Astrocyte (in vitro differentiated cells and primary cell): ENCODE measurements around the gene PIK3R1. TPM values are rescaled to one million over a fixed set of nuclear protein-coding genes. Genes with fewer than 3 reads are reported as not detected.

ENCODE experiments used
- DNase-seq: peaks from one replicate; pipeline ENCODE4 v3.0.0-alpha.2; 2010; ENCODE audit warnings: low read depth
- FAIRE-seq: peaks from 2 replicates; lab custom pipeline; 2011; peaks lifted over from hg19 to GRCh38; lab: Jason Lieb, UNC
- H2AFZ ChIP-seq: 2 replicates; pipeline ENCODE4 v1.6.0; 2012; ENCODE audit warnings: low read depth, low read length, inconsistent platforms
- H3K27ac ChIP-seq: 2 replicates; pipeline ENCODE4 v1.5.1; 2011; ENCODE audit warnings: low read depth, low read length, inconsistent platforms
- H3K27me3 ChIP-seq: 2 replicates; pipeline ENCODE4 v1.6.0; 2011; ENCODE audit warnings: low read length, inconsistent platforms; ENCODE audit not compliant: insufficient read depth
- H3K36me3 ChIP-seq: 2 replicates; pipeline ENCODE4 v1.5.1; 2011; ENCODE audit warnings: low read length, inconsistent platforms; ENCODE audit not compliant: insufficient read depth
- H3K4me1 ChIP-seq: 2 replicates; pipeline ENCODE4 v1.5.1; 2011; ENCODE audit warnings: low read length, inconsistent platforms; ENCODE audit not compliant: insufficient read depth
- H3K4me2 ChIP-seq: 2 replicates; pipeline ENCODE4 v1.6.0; 2012; ENCODE audit warnings: low read length, inconsistent platforms
- H3K4me3 ChIP-seq: 2 replicates; pipeline ENCODE4 v1.5.1; 2011; ENCODE audit warnings: low read depth, mild to moderate bottlenecking, low read length, inconsistent platforms; ENCODE audit not compliant: insufficient read depth
- H3K79me2 ChIP-seq: 2 replicates; pipeline ENCODE4 v1.6.0; 2012; ENCODE audit warnings: mild to moderate bottlenecking, low read length, inconsistent platforms; ENCODE audit not compliant: insufficient read depth
- H3K9ac ChIP-seq: 2 replicates; pipeline ENCODE4 v1.6.0; 2012; ENCODE audit warnings: mild to moderate bottlenecking, low read length, inconsistent platforms
- H3K9me3 ChIP-seq: 2 replicates; pipeline ENCODE4 v1.5.1; 2012; ENCODE audit warnings: low read depth, mild to moderate bottlenecking, low read length, inconsistent platforms; ENCODE audit not compliant: insufficient read depth
- H4K20me1 ChIP-seq: 2 replicates; pipeline ENCODE4 v1.6.0; 2012; ENCODE audit warnings: low read length, inconsistent platforms; ENCODE audit not compliant: insufficient read depth
- H3K27ac Mint-ChIP-seq: one replicate; pipeline ENCODE4 v1.8.0; 2021; ENCODE audit warnings: mild to moderate bottlenecking, mixed read lengths; ENCODE audit not compliant: unreplicated experiment
- H3K27me3 Mint-ChIP-seq: one replicate; pipeline ENCODE4 v1.8.0; 2021; ENCODE audit warnings: low read depth, mixed read lengths; ENCODE audit not compliant: unreplicated experiment
- H3K36me3 Mint-ChIP-seq: one replicate; pipeline ENCODE4 v1.8.0; 2021; ENCODE audit warnings: low read depth, mixed read lengths; ENCODE audit not compliant: unreplicated experiment
- H3K4me1 Mint-ChIP-seq: one replicate; pipeline ENCODE4 v1.8.0; 2021; ENCODE audit warnings: low read depth, mixed read lengths; ENCODE audit not compliant: unreplicated experiment
- H3K4me3 Mint-ChIP-seq: one replicate; pipeline ENCODE4 v1.8.0; 2021; ENCODE audit warnings: mild to moderate bottlenecking, moderate library complexity, mixed read lengths; ENCODE audit not compliant: unreplicated experiment
- H3K9me3 Mint-ChIP-seq: one replicate; pipeline ENCODE4 v1.8.0; 2021; ENCODE audit warnings: mild to moderate bottlenecking, mixed read lengths; ENCODE audit not compliant: unreplicated experiment
- EZH2 ChIP-seq: IDR thresholded peaks from 2 replicates; pipeline ENCODE4 v1.6.1; 2012; ENCODE audit warnings: mild to moderate bottlenecking, low read length, inconsistent platforms; ENCODE audit not compliant: insufficient read depth
- total RNA-seq: library from RNA; stranded (reverse); gene quantifications from 2 replicates; pipeline ENCODE4 v1.2.1, GENCODE V29; 2021
- TF ChIP-seq, protein P1 (sequence below): IDR thresholded peaks from 2 replicates; pipeline ENCODE4 v1.5.1; 2011; ENCODE audit warnings: low read depth, mild to moderate bottlenecking, inconsistent platforms, low read length, moderate library complexity; ENCODE audit not compliant: insufficient read depth

Gene PIK3R1
- total RNA-seq, 1 donor from 2014 or later: 25.7 TPM

DNA sequence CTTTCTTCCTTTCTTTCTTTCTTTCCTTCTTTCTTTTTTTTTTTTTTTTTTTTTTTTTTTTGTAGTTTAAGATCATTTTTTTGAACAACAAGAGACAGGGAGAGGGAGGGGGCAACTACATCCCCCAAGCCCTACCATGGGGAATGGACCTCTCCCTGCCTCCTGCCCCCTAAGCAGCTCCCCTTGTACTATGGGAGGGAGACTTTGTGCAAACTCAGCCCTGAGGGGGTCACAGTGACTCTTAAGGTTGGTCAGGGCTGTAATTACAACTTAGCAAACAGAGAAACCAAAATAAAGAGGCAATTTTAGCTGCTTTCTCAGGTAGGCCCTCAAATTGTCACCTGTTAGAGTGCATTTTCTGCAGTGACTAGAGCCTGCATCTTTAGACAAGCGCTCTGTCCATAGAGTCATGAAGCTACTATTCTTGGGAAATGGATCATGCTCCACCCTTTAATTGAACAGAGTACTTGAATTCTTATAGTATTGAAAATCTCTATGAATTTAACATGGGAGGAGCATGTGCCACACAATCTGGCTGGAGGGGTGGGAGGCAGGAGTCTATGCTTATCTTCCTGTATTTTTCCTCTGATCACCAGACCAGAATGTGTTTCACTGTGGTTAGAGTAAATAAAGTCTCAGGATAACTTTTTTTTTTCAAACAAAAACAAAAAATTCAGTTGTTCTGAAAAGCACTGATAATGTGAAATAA, 24.3 kb upstream of the PIK3R1 start:
- Mint-ChIP-seq H3K4me3 (no peak overlapping the region), H3K9me3 (no peaks in the 10 kb centered on the region), H3K27me3 (peaks cover 4% of the 10 kb centered on the region), H3K4me1 (peaks cover 17% of the 10 kb centered on the region), H3K27ac (no peak overlapping the region), H3K36me3 (no peaks in the 10 kb centered on the region)
- H3K27ac ChIP-seq: no peak overlapping the region
- no peak overlapping the region for H3K9ac ChIP-seq
- H3K79me2 ChIP-seq: no peaks in the 10 kb centered on the region
- no peaks in the 10 kb centered on the region for H3K9me3 ChIP-seq
- H3K4me3 ChIP-seq: no peak overlapping the region
- FAIRE-seq (no peak), DNase-seq (no peak)
- H4K20me1 ChIP-seq: no peaks in the 10 kb centered on the region
- no peak overlapping the region for H3K4me2 ChIP-seq
- H3K36me3 ChIP-seq: no peaks in the 10 kb centered on the region
- no peaks in the 10 kb centered on the region for H3K27me3 ChIP-seq
- H3K4me1 ChIP-seq: peaks cover 21% of the 10 kb centered on the region
- H2AFZ ChIP-seq: no peak overlapping the region
- TF ChIP-seq, protein P1, sequence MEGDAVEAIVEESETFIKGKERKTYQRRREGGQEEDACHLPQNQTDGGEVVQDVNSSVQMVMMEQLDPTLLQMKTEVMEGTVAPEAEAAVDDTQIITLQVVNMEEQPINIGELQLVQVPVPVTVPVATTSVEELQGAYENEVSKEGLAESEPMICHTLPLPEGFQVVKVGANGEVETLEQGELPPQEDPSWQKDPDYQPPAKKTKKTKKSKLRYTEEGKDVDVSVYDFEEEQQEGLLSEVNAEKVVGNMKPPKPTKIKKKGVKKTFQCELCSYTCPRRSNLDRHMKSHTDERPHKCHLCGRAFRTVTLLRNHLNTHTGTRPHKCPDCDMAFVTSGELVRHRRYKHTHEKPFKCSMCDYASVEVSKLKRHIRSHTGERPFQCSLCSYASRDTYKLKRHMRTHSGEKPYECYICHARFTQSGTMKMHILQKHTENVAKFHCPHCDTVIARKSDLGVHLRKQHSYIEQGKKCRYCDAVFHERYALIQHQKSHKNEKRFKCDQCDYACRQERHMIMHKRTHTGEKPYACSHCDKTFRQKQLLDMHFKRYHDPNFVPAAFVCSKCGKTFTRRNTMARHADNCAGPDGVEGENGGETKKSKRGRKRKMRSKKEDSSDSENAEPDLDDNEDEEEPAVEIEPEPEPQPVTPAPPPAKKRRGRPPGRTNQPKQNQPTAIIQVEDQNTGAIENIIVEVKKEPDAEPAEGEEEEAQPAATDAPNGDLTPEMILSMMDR: no peak
- no peak for TF ChIP-seq EZH2

DNA sequence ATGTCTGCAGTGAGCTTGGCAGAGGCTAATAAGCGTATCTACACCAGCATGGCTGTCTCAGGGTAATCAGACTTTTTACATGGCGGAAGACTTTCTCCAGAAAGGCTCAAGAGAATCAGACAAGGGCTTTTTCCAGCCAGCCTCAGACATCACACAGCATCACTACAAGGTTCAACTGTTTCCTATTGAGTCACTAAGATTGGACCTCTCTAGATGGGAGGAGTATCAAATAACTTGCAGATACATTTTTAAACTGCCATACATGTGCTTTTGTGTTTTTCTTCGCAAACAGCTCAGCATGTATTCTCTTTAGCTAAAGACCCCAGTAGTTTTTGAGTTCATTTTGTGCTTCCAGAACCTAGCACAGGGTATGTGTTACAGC, 22.9 kb upstream of the PIK3R1 start:
- H3K36me3 Mint-ChIP-seq: no peaks in the 10 kb centered on the region
- no peaks in the 10 kb centered on the region for H3K27me3 Mint-ChIP-seq
- no peak overlapping the region for H3K27ac Mint-ChIP-seq
- FAIRE-seq (no peak), DNase-seq (no peak)
- Histone ChIP-seq H3K4me2 (peak overlapping the region; percentile 21), H3K27me3 (no peaks in the 10 kb centered on the region), H4K20me1 (no peaks in the 10 kb centered on the region), H3K4me1 (peaks cover 14% of the 10 kb centered on the region), H3K9me3 (no peaks in the 10 kb centered on the region), H3K9ac (no peak overlapping the region), H3K27ac (peak overlapping the region; percentile 17), H3K36me3 (no peaks in the 10 kb centered on the region), H2AFZ (no peak overlapping the region), H3K4me3 (no peak overlapping the region), H3K79me2 (no peaks in the 10 kb centered on the region)
- H3K4me1 Mint-ChIP-seq: peaks cover 17% of the 10 kb centered on the region
- H3K9me3 Mint-ChIP-seq: no peaks in the 10 kb centered on the region
- H3K4me3 Mint-ChIP-seq: no peak overlapping the region
- TF ChIP-seq EZH2: no peak
- TF ChIP-seq, protein P1: no peak

DNA sequence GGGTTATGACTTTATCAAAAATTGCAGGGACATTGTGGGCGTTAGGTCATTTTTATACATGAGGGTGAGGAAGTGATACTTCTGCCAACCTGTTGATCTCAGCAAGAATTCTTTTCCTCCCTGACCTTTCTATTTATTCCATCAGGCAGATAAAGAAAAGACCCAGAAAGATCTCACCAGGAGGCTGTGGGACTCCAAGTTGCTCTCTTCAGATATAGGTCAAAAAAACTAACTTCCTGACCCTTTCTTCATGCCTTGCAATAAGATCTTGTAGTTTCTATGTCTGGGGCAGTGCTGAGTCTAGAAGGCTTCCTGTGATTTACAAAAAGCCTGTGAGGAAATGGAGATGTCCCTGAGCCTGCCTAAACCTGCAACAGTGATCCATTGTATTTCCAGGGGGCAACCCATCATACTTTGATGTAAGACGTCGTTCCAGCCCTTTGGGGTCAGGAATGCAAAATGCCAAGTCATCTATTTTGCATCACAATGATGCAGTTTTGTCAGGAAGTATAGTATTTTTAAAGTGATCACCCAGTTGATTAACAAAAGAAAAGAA, 22.0 kb upstream of the PIK3R1 start:
- H3K27me3 Mint-ChIP-seq: no peaks in the 10 kb centered on the region
- no peaks in the 10 kb centered on the region for H3K9me3 ChIP-seq
- no peaks in the 10 kb centered on the region for H3K79me2 ChIP-seq
- no peaks in the 10 kb centered on the region for H3K9me3 Mint-ChIP-seq
- H3K27me3 ChIP-seq: no peaks in the 10 kb centered on the region
- no peak overlapping the region for H3K27ac ChIP-seq
- DNase-seq (no peak), FAIRE-seq (no peak)
- no peak overlapping the region for H3K4me3 Mint-ChIP-seq
- H3K4me1 ChIP-seq: peaks cover 13% of the 10 kb centered on the region
- H4K20me1 ChIP-seq: no peaks in the 10 kb centered on the region
- no peak overlapping the region for H3K4me3 ChIP-seq
- H3K9ac ChIP-seq: no peak overlapping the region
- peaks cover 17% of the 10 kb centered on the region for H3K4me1 Mint-ChIP-seq
- H3K36me3 ChIP-seq: no peaks in the 10 kb centered on the region
- TF ChIP-seq, protein P1: no peak
- TF ChIP-seq EZH2: no peak
- no peak overlapping the region for H2AFZ ChIP-seq
- H3K27ac Mint-ChIP-seq: peak overlapping the region; percentile 60
- H3K36me3 Mint-ChIP-seq: no peaks in the 10 kb centered on the region
- H3K4me2 ChIP-seq: no peak overlapping the region
